ENCODE measurements around the gene LAIR2.

GRCh38 chr19:54532528-54532927, 29.9 kb downstream of the LAIR2 start:
- no peak for TF ChIP-seq CTCF (IDR thresholded peaks at IDR 0.05)
- TF ChIP-seq POLR2A (IDR thresholded peaks at IDR 0.05): no peak
